Breast epithelium (tissue), 4 donors: Measurements from ENCODE around the gene TTC28. TPM values are rescaled to one million over a fixed set of nuclear protein-coding genes. Genes with fewer than 3 reads are reported as not detected.

Experiments used
- DNase-seq, 2 donors: peaks; one replicate each; pipeline ENCODE4 v3.0.0-alpha.2; 2019; ENCODE audit warnings: low spot score in 2 of 2
- H3K27ac ChIP-seq, 2 donors: fragments of 200-600 bp; sonication (generic) in 1 of 2; one replicate each; pipeline ENCODE4 v1.5.1; 2016 to 2019; ENCODE audit warnings: mild to moderate bottlenecking in 1 of 2
- H3K27me3 ChIP-seq, 2 donors: fragments of 200-600 bp; sonication (generic) in 1 of 2; one replicate each; pipeline versions ENCODE4 v1.5.1 to v1.6.0; 2017 to 2019; ENCODE audit warnings: control low read depth in 1 of 2, mild to moderate bottlenecking in 1 of 2
- H3K36me3 ChIP-seq: fragments of 200-600 bp; one replicate; pipeline ENCODE4 v1.5.1; 2019
- H3K4me1 ChIP-seq, 2 donors: fragments of 200-600 bp; sonication (generic); one replicate each; pipeline ENCODE4 v1.5.1; 2016 to 2019; ENCODE audit warnings: control low read depth in 1 of 2
- H3K4me3 ChIP-seq, 3 donors: fragments of 200-600 bp; sonication (generic); 1 replicate in 2 of 3; 2 replicates in 1 of 3; pipeline ENCODE4 v1.5.1; 2016 to 2019; ENCODE audit warnings: mild to moderate bottlenecking in 3 of 3, moderate library complexity in 2 of 3
- H3K9me3 ChIP-seq, 2 donors: fragments of 200-600 bp; sonication (generic) in 1 of 2; one replicate each; pipeline ENCODE4 v1.5.1; 2016 to 2019; ENCODE audit warnings: control low read depth in 1 of 2
- POLR2A ChIP-seq: fragments of 450-650 bp; IDR thresholded peaks from one replicate; pipeline ENCODE4 v1.6.1; 2016; ENCODE audit warnings: antibody characterized with exemption, mild to moderate bottlenecking, moderate library complexity
- POLR2AphosphoS5 ChIP-seq, 3 donors: sonication (generic); formaldehyde crosslinking; IDR thresholded peaks; one replicate each; pipeline ENCODE4 v1.6.1; 2017; ENCODE audit warnings: antibody characterized with exemption in 3 of 3
- intact Hi-C: fragments of 100-400 bp; cut with DNase I; formaldehyde crosslinking; loops from one replicate; pipeline ENCODE4 v1.15.1; 2023; ENCODE audit warnings: low total_unique reads
- total RNA-seq, 3 donors: library from RNA; depleted of rRNA; stranded (reverse); fragments of >200 nt; gene quantifications; one replicate each; pipeline ENCODE4 v1.1.0, GENCODE V29; 2016
- TF ChIP-seq, protein P1 (sequence below), 3 donors: fragments of 450-650 bp; IDR thresholded peaks; one replicate each; pipeline ENCODE4 v1.5.1; 2016 to 2017; ENCODE audit warnings: antibody characterized with exemption in 3 of 3, mild to moderate bottlenecking in 3 of 3, moderate library complexity in 3 of 3

Gene TTC28
- total RNA-seq, 3 donors from 2014 or later = 33.5 to 43.3 (median 40.2) TPM

DNA sequence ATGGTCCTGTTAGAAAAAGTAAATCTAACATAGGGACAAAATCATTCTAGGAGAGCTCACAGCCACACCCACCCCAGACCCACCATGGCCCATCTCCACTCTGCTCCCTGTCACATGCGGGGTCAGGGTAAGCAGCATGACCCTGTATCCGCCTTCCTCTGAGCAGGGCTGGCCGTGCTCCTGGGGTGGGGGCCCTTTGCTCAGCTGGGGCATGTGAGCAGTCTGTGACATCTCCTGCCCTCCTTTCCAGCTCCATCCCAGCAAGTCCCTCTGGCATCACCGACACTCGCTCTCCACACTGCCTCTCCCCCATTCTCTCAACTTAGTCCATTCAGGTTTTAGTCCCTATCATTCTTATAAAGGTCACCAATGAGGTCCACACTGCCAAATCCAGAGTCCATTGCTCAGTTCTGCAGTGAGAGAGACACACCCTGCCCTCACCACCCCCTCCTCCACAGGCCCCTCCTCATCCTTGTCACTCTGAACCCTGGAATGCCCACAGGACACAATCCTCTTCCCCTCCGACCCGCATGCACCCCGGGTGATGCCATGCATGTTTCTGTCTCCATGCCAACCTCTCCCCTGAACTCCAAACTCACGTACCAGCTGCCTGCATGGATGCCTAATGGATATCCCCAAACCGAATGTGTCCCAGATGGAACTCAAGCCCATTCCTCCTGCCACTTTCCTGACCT, 695.5 kb downstream of the TTC28 start:
- H3K27me3 ChIP-seq = no peaks in the 10 kb centered on the region
- no peak overlapping the region for H3K4me3 ChIP-seq
- H3K27ac ChIP-seq = no peak overlapping the region
- TF ChIP-seq, protein P1, sequence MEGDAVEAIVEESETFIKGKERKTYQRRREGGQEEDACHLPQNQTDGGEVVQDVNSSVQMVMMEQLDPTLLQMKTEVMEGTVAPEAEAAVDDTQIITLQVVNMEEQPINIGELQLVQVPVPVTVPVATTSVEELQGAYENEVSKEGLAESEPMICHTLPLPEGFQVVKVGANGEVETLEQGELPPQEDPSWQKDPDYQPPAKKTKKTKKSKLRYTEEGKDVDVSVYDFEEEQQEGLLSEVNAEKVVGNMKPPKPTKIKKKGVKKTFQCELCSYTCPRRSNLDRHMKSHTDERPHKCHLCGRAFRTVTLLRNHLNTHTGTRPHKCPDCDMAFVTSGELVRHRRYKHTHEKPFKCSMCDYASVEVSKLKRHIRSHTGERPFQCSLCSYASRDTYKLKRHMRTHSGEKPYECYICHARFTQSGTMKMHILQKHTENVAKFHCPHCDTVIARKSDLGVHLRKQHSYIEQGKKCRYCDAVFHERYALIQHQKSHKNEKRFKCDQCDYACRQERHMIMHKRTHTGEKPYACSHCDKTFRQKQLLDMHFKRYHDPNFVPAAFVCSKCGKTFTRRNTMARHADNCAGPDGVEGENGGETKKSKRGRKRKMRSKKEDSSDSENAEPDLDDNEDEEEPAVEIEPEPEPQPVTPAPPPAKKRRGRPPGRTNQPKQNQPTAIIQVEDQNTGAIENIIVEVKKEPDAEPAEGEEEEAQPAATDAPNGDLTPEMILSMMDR (IDR thresholded peaks at IDR 0.05) = no peak
- TF ChIP-seq POLR2AphosphoS5 (IDR thresholded peaks at IDR 0.05) (no peak), POLR2A (no peak)
- H3K4me1 ChIP-seq = no peaks in the 10 kb centered on the region
- intact Hi-C loops = no loop called here
- no peaks in the 10 kb centered on the region for H3K9me3 ChIP-seq
- DNase-seq = no peak
- H3K36me3 ChIP-seq = no peaks in the 10 kb centered on the region

DNA sequence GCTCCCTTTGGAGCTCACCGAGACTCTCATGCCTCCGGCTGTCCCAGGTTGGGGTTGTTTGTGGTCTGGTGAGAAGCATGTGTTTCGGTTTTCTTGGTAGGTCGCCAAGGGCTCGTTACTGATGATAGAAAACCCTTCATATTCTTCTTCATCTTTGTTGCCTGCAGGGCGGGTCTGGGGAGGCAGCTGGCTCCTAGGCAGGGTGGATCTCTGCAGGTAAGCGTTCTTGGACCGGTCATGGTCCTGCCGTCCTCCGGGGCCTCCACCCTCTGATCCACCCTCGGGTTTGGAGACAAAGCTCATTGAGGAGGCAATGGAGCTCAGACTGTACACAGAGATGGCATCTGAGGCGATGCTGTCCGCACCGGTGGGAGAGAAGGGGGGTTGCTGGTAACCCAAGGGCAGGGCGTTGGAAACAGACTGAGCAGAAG, 696.3 kb downstream of the TTC28 start:
- no peak for DNase-seq
- H3K4me3 ChIP-seq = no peak overlapping the region
- no peaks in the 10 kb centered on the region for H3K4me1 ChIP-seq
- no peaks in the 10 kb centered on the region for H3K27me3 ChIP-seq
- intact Hi-C loops = no loop called here
- TF ChIP-seq, protein P1 (IDR thresholded peaks at IDR 0.05) = no peak
- no peak for TF ChIP-seq POLR2AphosphoS5 (IDR thresholded peaks at IDR 0.05)
- TF ChIP-seq POLR2A = no peak
- no peak overlapping the region for H3K27ac ChIP-seq
- H3K36me3 ChIP-seq = no peaks in the 10 kb centered on the region
- no peaks in the 10 kb centered on the region for H3K9me3 ChIP-seq

DNA sequence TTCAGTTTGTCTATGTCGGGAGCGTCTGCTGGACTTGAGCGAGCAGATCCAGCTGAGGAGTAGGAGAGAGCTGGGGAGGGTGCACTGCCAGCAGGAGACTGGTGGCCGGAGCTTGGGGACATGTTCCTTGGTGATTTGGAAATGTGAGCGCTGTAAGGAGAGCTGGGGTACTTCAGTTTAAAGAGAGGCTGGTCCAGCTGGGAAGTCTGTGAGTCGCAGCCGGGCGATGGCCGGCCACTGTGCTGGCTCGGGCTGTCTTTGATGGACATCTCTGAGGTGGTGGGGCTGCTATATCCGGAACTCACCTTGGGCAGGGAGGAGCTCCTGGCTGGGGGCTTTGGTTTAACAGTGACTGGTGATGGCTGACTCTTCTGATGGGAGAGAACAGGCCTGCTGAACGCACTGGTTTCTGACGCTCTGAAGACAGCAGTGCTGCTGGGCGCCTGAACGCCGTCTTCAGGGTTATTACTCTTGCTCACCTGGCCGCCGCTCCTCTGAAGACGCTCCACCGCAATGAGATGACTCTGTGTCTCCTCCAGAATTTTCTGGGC, 696.9 kb downstream of the TTC28 start:
- TF ChIP-seq, protein P1 (IDR thresholded peaks at IDR 0.05) = no peak
- TF ChIP-seq POLR2A (no peak), POLR2AphosphoS5 (IDR thresholded peaks at IDR 0.05) (no peak)
- Histone ChIP-seq H3K9me3 (no peaks in the 10 kb centered on the region), H3K27ac (no peak overlapping the region), H3K4me3 (no peak overlapping the region), H3K27me3 (no peaks in the 10 kb centered on the region), H3K36me3 (no peaks in the 10 kb centered on the region), H3K4me1 (no peaks in the 10 kb centered on the region)
- no peak for DNase-seq
- intact Hi-C loops = no loop called here

DNA sequence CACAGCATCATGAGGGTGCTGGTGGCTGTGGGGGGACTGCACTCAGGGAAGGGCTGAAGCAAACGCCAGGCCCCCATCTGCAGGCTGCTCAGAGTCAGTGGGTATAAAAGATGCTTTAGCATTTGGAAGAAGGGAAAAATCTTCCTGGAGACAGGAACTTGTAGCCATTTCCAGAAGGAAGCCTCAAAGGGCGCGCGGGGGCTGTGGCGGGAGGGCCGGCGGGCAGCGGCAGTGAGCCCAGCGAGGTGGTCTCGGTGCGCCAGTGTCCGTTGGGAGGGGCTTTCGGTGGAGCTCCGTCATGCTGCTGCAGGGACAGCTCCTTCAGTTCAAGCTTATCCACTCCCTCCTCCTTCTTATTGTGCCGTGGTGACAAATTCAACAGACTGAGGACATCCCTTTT, 697.5 kb downstream of the TTC28 start:
- no peak overlapping the region for H3K27ac ChIP-seq
- DNase-seq = no peak
- H3K36me3 ChIP-seq = no peaks in the 10 kb centered on the region
- TF ChIP-seq POLR2A = no peak
- TF ChIP-seq POLR2AphosphoS5 (IDR thresholded peaks at IDR 0.05) = no peak
- TF ChIP-seq, protein P1 (IDR thresholded peaks at IDR 0.05) = no peak
- H3K27me3 ChIP-seq = no peaks in the 10 kb centered on the region
- no peaks in the 10 kb centered on the region for H3K9me3 ChIP-seq
- H3K4me1 ChIP-seq = no peaks in the 10 kb centered on the region
- intact Hi-C loops = no loop called here
- no peak overlapping the region for H3K4me3 ChIP-seq

DNA sequence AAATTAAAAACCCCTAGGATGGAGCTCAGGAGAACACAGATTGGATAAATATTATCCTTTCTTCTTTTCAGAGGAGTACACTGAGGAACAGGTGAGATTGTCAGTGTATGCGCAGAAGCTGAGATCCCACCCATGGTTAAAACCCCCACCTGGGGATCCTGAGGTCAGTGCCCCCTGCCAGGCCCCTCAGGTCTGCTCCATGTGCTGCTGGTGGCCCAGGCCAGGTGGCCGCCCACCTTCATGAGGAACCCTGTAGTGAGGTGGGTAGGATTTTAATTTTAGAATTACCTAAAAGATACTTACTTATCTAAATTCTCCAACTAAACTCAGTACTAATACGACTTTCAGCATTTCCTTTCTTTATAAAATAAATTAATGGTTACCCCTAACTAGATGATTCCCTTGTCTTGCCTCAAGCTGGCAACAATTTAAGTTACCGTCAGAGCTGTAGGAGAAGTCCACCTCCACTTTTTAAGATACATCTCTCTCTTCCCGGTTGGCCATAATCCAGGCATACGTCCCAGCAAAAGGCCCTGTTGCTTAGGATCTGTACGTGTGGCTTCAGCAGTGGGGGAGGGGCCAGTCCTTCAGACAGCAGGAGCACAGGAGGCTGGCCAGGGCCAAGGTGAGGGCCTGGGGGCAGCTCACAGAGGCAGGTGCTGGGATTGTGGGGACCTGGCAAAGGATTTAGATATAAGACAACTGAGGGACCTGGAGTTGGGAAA, 699.1 kb downstream of the TTC28 start:
- Histone ChIP-seq H3K4me1 (no peaks in the 10 kb centered on the region), H3K27me3 (no peaks in the 10 kb centered on the region), H3K4me3 (no peak overlapping the region), H3K36me3 (no peaks in the 10 kb centered on the region), H3K27ac (no peak overlapping the region), H3K9me3 (no peaks in the 10 kb centered on the region)
- intact Hi-C loops = no loop called here
- TF ChIP-seq, protein P1 (IDR thresholded peaks at IDR 0.05) = no peak
- no peak for TF ChIP-seq POLR2AphosphoS5 (IDR thresholded peaks at IDR 0.05)
- DNase-seq = no peak
